NCI-H345 treated with DMSO at 0.1 percent for 48 hours (cell line): ENCODE results near the gene CCDC195.

Experiments
- DNase-seq: peaks from one replicate; lab custom pipeline; 2025; ENCODE audit not compliant: unreplicated experiment; lab: John Stamatoyannopoulos, UW

The CCDC195 gene

GRCh38 chr2:224716201-224716600, at the start of gene CCDC195:
Gene CCDC195 (minus strand): TSS chr2:224716365. CDS start chr2:224716365, 0 bp downstream.
- DNase-seq, result no peak

GRCh38 chr2:224764565-224765236, 48.5 kb upstream of the CCDC195 start:
- DNase-seq, result no peak

GRCh38 chr2:224757934-224758548, 41.9 kb upstream of the CCDC195 start:
- no peak for DNase-seq

GRCh38 chr2:224753743-224754540, 37.8 kb upstream of the CCDC195 start:
- no peak for DNase-seq

GRCh38 chr2:224751996-224752698, 36.0 kb upstream of the CCDC195 start:
- DNase-seq, result no peak

- DNase-seq, result no peak
Measured at GRCh38 chr2:224749136-224749535, 33.0 kb upstream of the CCDC195 start.

- no peak for DNase-seq
Measured at GRCh38 chr2:224747765-224748164, 31.6 kb upstream of the CCDC195 start.

GRCh38 chr2:224736227-224736626, 20.1 kb upstream of the CCDC195 start:
- DNase-seq, result no peak

- no peak for DNase-seq
Measured at GRCh38 chr2:224734949-224735348, 18.8 kb upstream of the CCDC195 start.

- DNase-seq, result no peak
Measured at GRCh38 chr2:224731665-224732064, 15.5 kb upstream of the CCDC195 start.

- DNase-seq, result no peak
Measured at GRCh38 chr2:224729435-224729834, 13.3 kb upstream of the CCDC195 start.

GRCh38 chr2:224724331-224724730, 8.2 kb upstream of the CCDC195 start:
- no peak for DNase-seq

- no peak for DNase-seq
Measured at GRCh38 chr2:224723586-224724217, 7.5 kb upstream of the CCDC195 start.

- DNase-seq, result no peak
Measured at GRCh38 chr2:224722770-224723169, 6.6 kb upstream of the CCDC195 start.

GRCh38 chr2:224722250-224722649, 6.1 kb upstream of the CCDC195 start:
- DNase-seq, result no peak

- DNase-seq, result no peak
Measured at GRCh38 chr2:224716921-224717320, 756 bp upstream of the CCDC195 start.

- DNase-seq, result no peak
Measured at GRCh38 chr2:224711859-224712665, 4.1 kb downstream of the CCDC195 start.

GRCh38 chr2:224711381-224711780, 4.8 kb downstream of the CCDC195 start:
- no peak for DNase-seq

- DNase-seq, result no peak
Measured at GRCh38 chr2:224709301-224709700, 6.9 kb downstream of the CCDC195 start.

- DNase-seq, result no peak
Measured at GRCh38 chr2:224694502-224694901, 21.7 kb downstream of the CCDC195 start.
